Measurements from ENCODE around the gene GPR61.
A peak's percentile ranks its signal among the peaks of the same experiment; 100 is the strongest.

Gene GPR61

DNA sequence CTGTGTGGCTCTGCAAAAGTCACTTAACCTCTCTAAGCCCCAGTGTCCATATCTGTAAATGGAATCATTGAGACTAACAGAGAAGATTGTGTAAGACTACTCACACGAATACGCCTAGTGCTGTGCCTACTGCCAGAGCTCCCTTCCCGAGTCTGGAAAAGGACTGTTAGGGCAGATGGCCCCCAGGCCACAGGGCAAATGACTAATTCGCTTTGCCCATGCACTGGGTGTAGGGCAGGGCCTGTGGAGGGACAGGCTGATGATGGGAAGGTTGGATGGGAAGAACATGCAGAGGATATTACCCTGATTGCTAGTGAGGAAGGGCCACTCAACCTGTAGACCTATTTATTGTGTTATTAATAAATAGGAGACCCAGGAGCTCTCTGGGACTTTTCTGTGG is 4.2 kb upstream of the GPR61 start:
- no peak for DNase-seq (ENCODE audit: low read depth)

DNA sequence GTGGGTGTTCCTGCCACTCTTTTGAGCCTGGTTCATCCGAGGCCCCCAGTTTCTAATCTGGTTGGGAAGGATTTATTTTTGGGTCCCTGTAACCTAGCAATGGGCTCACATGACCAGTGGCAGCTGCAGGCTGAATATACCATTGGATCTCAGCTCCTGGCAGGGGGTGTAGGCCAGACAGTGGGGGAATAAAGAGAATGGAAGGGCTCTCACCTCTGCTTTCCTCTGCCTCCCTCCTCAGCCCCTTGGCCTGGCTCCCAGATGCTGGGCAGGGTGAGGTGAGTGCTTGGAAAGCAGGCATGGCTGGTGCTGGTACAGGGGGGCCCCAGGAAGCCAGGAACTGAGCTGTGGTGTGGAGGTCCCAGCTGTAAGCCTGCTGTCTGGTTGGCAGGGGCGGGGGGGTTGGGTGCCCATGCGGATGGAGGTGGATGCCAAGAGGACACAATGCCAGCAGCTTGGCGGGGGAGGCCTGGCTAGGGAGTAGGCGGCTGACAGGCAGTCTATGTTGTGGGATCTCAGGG is 3.6 kb upstream of the GPR61 start:
- DNase-seq (ENCODE audit: low read depth): no peak

DNA sequence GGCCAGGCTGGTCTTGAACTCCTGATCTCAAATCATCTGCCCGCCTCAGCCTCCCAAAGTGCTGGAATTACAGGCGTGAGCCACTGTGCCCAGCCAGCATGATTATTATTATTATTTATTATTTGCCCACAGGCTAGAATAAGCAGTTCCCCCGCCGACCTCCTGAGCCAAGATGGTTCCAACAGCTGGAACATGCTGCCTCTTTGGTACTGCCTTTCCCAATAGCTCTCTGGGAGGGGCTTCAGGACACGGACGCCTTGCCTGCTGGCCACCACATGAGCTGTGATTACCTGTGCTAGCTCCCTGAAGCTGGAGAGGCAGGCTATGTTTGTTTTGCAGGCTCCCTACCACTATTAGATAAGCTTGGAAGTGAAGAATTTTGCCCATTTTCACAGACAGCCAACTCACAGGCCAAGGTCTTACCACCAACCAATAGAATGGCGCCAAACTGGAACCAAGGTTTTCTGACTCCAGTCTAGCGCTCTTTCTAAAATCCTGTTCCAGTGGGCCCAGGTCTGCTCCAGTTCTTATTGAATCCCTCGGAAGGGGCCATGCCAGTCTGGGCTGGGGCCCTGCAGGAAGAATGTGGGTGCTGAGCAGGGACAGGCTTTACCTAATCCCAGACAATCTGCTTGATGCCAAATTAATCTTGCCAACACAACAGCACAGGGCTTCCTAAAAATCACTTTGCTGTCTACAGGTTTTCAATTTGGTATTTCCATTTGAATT is 2.1 kb upstream of the GPR61 start:
- DNase-seq (ENCODE audit: low read depth): no peak

DNA sequence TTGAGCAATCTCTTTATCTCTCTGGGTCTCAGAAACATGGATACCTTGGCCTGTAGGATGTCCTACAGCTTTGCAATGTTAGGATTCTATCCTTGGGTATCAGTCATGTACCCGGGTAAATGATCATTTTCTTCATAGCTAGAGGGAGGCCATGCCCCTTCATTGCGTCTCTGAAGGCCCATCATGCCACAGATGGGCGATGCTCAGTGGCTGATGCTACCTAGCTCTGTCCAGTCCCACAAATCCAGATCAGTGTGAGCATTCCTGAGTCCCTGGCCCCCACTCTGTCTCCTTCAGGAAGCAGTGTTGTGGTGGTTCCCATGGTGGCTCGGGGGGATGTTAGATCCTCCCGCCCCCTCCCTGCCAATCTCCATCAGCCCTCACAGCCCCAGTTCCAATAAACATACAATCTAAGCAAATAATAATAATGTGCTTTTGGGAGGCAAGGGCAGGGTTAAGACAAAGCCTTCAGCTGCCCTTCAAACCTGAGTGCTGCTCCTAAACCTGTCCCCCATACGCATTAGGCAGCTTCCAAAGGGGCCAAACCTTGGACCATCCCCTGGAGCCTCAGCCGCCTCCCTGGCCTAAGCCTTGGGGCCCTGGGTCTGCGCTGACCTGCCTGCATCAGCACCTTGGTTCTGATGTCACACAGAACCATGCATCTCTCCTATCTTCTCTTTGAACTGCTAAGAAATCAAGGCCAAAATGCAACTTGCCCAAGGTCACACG is 681 bp upstream of the GPR61 start:
- DNase-seq (ENCODE audit: low read depth): no peak

DNA sequence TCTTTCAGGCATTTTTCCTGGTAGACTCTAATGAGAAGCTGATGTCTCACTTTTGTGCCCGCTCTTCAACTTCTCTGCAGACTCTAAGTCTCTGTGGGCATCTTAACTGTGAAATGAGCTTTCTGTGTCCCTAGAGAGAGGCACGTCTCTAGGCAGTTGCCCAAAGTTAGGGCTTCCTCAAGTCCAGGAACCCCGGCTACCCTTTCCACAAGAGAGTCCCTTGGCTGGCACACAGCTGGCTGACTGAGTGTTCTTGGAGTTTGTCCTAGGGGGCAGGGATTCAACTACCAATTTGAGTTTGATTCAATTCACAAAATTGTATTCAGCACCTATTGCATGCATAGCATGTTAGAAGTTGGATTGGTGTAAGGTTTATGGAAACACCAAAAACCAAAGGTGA is 1.4 kb downstream of the GPR61 start:
- DNase-seq (ENCODE audit: low read depth): no peak

DNA sequence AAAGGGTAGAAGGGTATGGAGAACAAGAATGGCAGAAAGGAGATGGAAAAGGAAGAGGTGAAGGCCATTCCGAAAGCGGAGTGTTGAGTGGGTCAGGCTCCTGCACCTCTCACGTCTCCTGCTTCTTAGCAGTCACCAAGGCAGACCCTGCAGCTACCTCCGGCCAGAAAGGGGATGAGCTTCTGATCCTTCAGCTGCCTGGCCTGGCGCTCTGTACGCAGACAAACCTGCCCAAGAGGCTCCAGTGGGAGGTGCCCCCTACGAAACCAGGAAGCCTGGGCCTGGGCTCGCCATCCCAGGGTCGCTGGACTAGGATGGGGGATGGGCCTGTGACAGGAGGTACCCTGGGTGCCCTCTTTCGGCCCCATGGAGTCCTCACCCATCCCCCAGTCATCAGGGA is 3.0 kb downstream of the GPR61 start:
- no peak for DNase-seq (ENCODE audit: low read depth)

DNA sequence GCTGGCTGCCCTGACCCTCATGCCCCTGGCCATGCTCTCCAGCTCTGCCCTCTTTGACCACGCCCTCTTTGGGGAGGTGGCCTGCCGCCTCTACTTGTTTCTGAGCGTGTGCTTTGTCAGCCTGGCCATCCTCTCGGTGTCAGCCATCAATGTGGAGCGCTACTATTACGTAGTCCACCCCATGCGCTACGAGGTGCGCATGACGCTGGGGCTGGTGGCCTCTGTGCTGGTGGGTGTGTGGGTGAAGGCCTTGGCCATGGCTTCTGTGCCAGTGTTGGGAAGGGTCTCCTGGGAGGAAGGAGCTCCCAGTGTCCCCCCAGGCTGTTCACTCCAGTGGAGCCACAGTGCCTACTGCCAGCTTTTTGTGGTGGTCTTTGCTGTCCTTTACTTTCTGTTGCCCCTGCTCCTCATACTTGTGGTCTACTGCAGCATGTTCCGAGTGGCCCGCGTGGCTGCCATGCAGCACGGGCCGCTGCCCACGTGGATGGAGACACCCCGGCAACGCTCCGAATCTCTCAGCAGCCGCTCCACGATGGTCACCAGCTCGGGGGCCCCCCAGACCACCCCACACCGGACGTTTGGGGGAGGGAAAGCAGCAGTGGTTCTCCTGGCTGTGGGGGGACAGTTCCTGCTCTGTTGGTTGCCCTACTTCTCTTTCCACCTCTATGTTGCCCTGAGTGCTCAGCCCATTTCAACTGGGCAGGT is 3.8 kb downstream of the GPR61 start:
- no peak for DNase-seq (ENCODE audit: low read depth)

DNA sequence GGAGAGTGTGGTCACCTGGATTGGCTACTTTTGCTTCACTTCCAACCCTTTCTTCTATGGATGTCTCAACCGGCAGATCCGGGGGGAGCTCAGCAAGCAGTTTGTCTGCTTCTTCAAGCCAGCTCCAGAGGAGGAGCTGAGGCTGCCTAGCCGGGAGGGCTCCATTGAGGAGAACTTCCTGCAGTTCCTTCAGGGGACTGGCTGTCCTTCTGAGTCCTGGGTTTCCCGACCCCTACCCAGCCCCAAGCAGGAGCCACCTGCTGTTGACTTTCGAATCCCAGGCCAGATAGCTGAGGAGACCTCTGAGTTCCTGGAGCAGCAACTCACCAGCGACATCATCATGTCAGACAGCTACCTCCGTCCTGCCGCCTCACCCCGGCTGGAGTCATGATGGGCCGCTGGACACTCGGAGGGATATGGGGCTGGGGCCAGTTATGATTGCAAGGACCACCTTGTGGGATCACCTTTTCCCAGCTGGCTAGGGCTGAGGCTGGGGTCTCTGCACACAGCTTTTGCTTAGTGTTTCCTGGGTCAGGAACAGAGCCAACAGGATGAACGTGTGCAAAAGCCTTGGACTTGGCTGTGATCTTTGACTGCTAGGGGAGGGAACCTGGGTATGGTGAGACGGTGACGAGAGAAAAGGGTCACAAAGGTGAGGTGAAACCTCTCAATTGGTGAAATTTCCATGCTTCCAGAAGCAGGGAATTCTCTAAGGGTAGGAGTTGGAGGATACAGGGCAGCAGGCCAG is 4.5 kb downstream of the GPR61 start:
- no peak for DNase-seq (ENCODE audit: low read depth)

DNA sequence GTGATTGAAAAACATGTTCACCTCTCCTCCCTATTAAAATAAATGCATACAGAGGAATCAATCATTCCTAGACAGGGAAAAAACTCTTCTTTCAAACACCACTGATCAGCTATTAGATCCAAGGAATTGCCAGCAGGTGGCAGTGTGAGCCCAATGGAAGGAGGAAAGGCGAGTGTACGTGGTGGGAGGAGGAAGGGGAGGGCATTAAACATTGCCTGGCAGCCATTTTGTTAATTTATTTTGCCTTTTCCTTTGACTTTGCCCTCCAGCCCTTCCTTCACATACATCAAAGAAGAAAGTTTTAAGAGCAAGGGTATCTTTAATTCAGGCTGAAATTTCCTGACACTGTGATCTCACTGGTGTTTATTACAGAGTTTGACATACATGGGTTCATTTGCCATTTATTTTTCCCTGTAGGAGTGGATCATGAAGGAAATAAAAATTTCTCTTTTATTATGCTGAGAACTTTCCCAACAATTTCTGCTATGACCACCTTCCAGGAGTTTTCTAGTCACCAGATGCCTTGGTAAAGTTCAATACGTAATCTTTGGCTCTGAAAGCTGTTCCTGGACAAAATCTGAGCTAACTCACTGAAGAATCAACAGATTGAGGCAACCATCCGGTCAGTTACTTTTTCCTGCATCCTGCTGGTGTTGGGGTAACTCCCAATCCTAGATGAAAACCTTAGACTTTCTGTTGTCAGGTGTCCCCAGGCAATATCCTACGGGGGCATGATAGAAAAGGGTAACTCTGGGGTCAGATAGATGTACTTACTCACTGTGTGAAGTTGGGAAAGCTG is 6.8 kb downstream of the GPR61 start:
- DNase-seq (ENCODE audit: low read depth): peak; percentile 67

DNA sequence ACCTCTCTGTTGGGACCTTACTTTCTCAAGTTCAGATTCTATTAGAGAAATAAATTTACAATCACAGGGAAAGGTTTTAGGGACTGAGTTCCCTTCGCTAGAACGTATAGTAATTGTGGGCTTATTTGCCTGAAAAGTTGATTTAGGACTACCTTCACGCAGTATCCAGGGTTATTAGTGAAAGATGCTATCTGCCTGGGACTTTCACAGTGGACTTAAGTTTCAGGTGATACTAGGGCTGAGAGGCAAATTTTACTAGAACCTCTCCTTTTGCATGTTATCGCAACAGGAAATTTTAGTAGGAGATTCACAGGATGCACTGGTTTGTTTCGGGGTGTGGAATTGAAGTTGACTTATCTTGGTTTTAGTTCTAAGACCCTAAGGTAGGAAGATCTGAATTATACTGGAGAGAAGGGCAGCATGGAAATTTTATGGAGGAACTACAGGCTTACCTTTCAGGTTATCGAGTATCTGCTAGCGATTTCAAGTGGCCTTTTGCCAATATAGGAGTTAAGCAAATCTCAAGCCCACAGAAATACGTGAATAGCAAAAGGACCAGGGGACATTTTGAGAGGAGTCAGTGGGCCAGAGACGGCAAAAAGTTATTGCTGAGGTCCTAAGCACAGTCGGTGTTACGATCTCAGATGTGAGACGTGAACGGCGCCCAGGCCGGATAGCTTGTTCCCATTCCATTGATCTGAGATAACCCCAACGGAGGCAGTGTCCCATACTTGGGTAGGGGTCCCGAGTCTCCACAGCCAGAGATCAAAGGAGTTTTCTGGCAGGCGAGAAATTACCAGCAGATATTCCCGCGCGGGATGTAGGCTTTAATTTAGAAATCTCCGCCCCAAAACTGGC is 8.0 kb downstream of the GPR61 start:
- no peak for DNase-seq (ENCODE audit: low read depth)

DNA sequence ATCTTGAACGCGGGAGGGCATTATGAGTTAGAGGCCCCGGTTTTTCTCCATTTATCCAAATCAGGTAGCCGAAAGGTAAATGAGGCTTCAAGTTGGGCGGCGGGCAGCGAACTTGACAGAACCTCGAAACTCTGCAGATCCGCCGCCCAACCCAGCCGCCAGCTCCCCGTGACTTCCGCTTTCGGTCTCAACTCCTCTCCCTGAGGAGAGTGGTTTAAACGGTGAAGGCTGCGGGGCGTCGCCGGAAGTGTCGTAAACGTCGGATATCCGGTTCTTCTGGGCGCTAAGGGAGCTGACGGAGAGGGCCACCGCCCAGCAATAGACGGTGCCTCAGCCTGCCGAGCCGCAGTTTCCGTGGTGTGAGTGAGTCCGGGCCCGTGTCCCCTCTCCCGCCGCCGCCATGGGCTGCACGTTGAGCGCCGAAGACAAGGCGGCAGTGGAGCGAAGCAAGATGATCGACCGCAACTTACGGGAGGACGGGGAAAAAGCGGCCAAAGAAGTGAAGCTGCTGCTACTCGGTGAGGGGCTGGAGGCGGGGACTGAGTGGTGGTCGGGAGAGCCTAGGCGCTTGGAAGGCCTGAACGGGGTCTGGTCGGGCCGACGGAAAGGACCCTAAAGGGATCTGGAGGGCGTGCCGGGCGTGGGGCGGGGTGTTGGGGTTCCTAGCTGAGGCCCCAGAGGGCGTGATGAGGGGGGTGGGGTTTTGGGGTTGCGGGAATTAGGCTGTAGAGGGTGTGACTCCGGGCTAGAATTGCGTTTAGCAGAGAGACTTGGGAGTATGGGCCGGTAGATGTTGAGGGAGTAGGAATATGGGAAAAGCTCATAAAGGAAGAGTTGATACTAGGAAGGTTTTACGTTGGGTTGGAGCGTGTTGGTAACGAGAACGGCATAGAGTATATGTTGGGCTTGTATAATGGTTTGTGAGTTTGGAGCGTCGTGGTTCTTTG is 8.9 kb downstream of the GPR61 start, which contains the start of gene GNAI3:
GNAI3 (plus strand) TSS at position 295 of the 947 bp plus-strand sequence; CDS start at position 401, 106 bp downstream.
- peak; percentile 83 for DNase-seq (ENCODE audit: low read depth)

DNA sequence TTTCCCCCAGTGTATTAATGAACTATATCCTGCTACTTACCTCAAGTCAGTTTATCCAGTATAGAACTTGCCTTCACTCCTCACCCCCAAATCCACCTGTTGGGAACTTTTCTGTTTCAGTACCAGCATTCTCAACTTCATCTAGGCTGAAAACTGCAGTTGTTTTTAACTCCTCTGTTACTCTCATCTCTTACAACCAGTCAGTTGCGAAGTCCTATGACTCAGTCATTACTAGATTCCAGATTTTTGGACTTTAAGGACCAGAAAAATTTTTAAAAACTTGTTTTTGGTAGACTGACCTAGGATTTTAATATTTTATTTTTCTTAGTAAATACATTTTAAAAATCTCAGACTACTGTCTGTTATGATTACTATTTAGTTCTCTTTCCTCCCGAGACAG is 16.9 kb downstream of the GPR61 start:
- DNase-seq (ENCODE audit: low read depth): no peak

DNA sequence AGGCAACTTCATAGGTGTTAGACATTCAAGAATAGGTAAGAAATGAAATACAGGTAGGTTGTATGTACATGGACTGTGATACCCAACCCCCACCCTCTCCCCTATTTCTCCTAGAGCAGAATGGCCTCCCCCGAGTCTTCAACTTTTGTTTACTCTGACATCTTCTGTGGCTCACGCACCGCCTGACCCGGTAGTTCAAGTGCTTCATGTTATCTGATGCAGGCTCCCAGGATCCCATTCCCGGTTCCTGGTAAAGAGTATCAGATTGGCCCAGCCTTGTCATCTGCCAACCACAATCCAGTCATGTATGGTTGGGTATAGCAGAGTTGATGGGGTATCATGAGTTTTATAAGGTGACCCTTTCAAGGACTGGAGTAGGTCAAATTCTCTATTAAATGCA is 17.8 kb downstream of the GPR61 start:
- no peak for DNase-seq (ENCODE audit: low read depth)

DNA sequence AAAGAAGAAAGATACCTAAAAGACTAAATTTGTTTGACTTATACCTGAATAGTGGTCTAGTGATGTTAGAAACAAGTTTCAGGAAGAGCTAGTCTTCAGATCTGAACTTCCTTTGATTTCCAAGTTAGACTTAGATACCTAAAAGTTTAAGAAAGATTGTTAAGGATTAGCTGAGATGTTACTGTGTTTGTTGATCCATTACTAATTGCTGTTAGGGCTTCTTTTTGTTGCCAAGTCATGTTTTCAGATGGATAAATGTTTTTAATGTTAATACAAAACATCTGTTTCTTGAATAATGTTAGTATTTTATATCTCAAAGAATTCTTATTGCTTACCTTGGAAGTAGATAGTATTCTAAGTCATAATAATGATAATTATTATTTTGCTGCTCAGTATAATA is 20.3 kb downstream of the GPR61 start:
- DNase-seq (ENCODE audit: low read depth): no peak

DNA sequence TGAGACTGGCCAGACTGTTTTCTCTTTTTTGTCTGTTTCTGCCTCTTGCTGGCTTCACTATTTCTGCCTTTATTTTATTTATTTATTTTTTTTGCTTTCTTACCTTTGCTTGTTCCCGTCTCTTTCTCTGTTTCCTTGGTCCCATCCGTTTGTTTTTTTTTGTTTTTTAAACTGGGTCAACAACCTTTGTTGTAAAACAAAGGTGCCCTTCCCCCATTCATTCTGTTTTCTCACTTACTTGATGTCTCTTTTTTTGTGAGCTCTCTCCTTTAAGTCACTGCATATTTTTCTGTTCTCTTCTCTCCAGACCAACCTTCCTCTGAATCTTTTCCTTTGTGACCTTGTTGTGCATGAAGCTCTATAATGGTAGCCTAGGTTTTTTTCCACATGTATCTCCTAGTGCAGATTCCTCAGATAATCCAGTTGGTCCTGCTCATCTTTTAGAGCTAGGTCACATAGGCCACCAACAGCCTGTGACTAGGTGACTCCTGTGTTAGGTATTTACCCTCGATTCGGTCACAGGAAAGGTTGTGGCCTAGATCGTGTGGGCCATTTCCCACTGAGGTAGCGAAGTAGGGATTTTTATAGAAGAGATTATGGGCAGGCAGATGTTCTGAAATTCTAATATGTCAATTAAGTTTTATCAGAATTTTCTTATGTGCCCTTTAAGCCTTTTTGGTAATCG is 24.7 kb downstream of the GPR61 start:
- no peak for DNase-seq (ENCODE audit: low read depth)

DNA sequence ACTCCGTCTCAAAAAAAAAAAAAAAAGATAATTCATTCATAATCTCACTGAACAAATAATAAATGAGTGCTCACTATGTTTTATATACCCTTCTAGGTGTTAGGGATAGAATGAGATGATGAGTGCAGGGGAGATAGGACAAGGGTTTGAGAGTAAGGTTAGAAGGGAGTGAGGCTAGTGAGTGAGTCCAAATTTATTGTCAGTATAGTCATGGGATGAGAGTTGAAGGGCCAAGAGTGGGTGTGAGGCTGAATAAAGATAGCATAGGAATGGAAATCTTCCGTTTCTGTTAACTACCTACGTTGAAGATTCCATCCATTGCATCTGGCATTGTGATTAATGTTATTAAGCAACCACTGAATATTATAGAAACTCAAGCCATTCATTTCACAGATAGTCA is 25.6 kb downstream of the GPR61 start:
- DNase-seq (ENCODE audit: low read depth): no peak

DNA sequence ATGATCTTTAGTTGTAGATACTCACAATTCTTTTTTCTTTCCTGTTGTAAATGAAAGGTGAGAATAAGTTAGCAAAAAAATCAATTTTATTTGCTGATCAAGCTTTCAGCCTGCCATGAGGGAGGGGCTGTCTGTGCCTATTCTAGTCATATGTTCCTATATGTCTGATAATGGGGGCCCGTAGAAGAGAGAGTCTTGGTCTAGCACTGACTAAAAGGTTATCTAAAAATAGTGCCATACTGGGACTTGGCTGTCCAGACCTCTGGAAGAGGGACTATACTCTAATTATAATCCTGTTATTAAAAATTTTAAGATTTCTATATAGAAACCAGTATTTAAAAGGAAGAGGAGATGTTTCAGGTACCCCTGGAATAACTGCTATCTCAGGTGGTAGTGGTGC is 27.3 kb downstream of the GPR61 start:
- no peak for DNase-seq (ENCODE audit: low read depth)

DNA sequence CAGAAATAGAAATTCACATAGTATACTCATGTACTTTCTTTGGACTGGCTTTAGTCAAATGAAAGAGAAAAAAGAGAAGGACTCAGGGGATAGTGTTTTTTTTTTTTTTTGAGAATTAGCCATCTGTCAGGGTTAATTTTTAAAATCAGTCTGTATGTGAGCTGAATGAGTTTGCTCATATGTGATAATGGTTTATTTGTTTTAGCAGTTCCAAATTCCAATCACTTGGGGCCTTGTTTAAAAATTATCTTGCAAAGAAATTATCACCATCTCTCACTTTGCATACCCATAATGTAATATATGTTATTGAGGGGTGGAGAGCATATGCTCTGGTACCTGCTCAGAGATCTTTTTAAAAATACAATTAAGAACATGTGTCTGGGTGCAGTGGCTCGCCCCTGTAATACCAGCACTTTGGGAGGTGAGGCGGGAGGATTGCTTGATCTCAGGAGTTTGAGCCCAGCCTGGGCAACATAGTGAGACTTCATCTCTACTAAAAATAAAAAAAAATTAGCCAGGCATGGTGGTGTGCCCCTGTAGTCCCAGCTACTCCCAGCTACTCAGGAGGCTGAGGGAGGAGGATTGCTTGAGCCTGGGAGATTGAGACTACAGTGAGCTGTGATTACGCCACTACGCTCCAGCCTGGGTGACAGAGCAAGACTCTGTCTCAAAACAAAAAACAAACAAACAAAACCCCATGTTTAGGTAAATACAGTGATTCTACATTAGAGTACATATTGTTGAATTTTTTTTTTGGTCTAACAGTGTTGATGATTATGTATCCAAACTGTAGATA is 28.4 kb downstream of the GPR61 start:
- no peak for DNase-seq (ENCODE audit: low read depth)
